GM21737 (cell line): ENCODE data around the gene ZFAND2B.
"Not testable (repeated sequence)": the region's sequence is repeated elsewhere in the genome, so short reads cannot be mapped to it uniquely, and the experiment has no call there.

Source experiments
- ATAC-seq: cut with Tn5 transposase; IDR thresholded peaks from one replicate; pipeline ENCODE4 v1.9.1; 2021; ENCODE audit warnings: mild to moderate bottlenecking, moderate library complexity; ENCODE audit not compliant: unreplicated experiment

The ZFAND2B gene

GRCh38 chr2:219250049-219250781 lies 43.6 kb downstream of the ZFAND2B start:
- no peak for ATAC-seq

GRCh38 chr2:219251656-219252055 lies 45.1 kb downstream of the ZFAND2B start:
- ATAC-seq = no peak

- ATAC-seq = no peak
These were observed 45.5 kb downstream of the ZFAND2B start for GRCh38 chr2:219252084-219252483.

GRCh38 chr2:219252570-219252899 lies 46.0 kb downstream of the ZFAND2B start:
- no peak for ATAC-seq

- ATAC-seq = no peak
These were observed 46.5 kb downstream of the ZFAND2B start, which contains the start of gene TUBA4B for GRCh38 chr2:219252900-219253752. Gene TUBA4B, plus strand, starts transcription at chr2:219253243. Its CDS starts 165 bp downstream, at chr2:219253408.

GRCh38 chr2:219253753-219254589 lies 47.4 kb downstream of the ZFAND2B start, which contains the start of gene TUBA4A:
Gene TUBA4A, minus strand, starts transcription at chr2:219253918. Its CDS starts 60 bp downstream, at chr2:219253858.
- peak; percentile 45 for ATAC-seq

GRCh38 chr2:219254590-219255201 lies 48.1 kb downstream of the ZFAND2B start:
- no peak for ATAC-seq

- not testable (repeated sequence) for ATAC-seq
These were observed 52.4 kb downstream of the ZFAND2B start for GRCh38 chr2:219258942-219259341.
